Common myeloid progenitor, CD34-positive (primary cell): ENCODE results near the gene TEX2.

Experiments
- CTCF ChIA-PET: fragments of 350-600 bp; sonication (Branson Sonifier 250); formaldehyde crosslinking; loops from one replicate; lab custom pipeline; 2021; ENCODE audit warnings: antibody characterized with exemption; lab: Charles Lee
- POLR2A ChIA-PET: fragments of 350-600 bp; sonication (Branson Sonifier 250); formaldehyde crosslinking; loops from one replicate; lab custom pipeline; 2021; ENCODE audit warnings: antibody characterized with exemption; lab: Charles Lee
- DNase-seq, 3 donors: peaks; one replicate each; pipeline versions ENCODE4 v3.0.0 to v3.0.0-alpha.2; 2013
- H3K27ac ChIP-seq, 2 experiments: 1 replicate in 1 of 2; 2 replicates in 1 of 2; pipeline ENCODE4 v1.7.0; 2013; ENCODE audit warnings: inconsistent platforms in 2 of 2, low read length in 2 of 2, mild to moderate bottlenecking in 2 of 2, low read depth in 1 of 2, moderate library complexity in 1 of 2; ENCODE audit not compliant: severe bottlenecking in 2 of 2, insufficient read depth in 1 of 2, poor library complexity in 1 of 2
- H3K27me3 ChIP-seq, 5 experiments: replicated peaks in 2 of 5; 1 replicate in 3 of 5; 2 replicates in 2 of 5; pipeline versions ENCODE4 v1.6.1 to v1.7.0; 2013; ENCODE audit warnings: low read length in 4 of 5, mild to moderate bottlenecking in 2 of 5, moderate library complexity in 2 of 5, inconsistent platforms in 1 of 5; ENCODE audit not compliant: insufficient read depth in 5 of 5, control insufficient read depth in 4 of 5
- H3K36me3 ChIP-seq, 4 experiments: 1 replicate in 2 of 4; 2 replicates in 2 of 4; pipeline versions ENCODE4 v1.6.1 to v1.7.0; 2013; ENCODE audit warnings: low read length in 3 of 4, control low read depth in 1 of 4, mild to moderate bottlenecking in 1 of 4; ENCODE audit not compliant: control insufficient read depth in 4 of 4, insufficient read depth in 4 of 4
- H3K4me1 ChIP-seq, 4 experiments: 1 replicate in 3 of 4; 2 replicates in 1 of 4; pipeline versions ENCODE4 v1.6.1 to v1.7.1; 2013; ENCODE audit warnings: low read length in 3 of 4, mild to moderate bottlenecking in 3 of 4, control low read depth in 1 of 4, inconsistent platforms in 1 of 4, moderate library complexity in 1 of 4; ENCODE audit not compliant: control insufficient read depth in 4 of 4, insufficient read depth in 4 of 4; ENCODE audit errors: control extremely low read depth in 1 of 4
- H3K4me3 ChIP-seq, 7 experiments: 1 replicate in 4 of 7; 2 replicates in 3 of 7; pipeline versions ENCODE4 v1.5.1 to v1.7.0; 2013; ENCODE audit warnings: mild to moderate bottlenecking in 7 of 7, low read length in 6 of 7, moderate library complexity in 6 of 7, inconsistent platforms in 2 of 7, low read depth in 2 of 7, control low read depth in 1 of 7; ENCODE audit not compliant: insufficient read depth in 4 of 7, control insufficient read depth in 1 of 7; ENCODE audit errors: extremely low read depth in 1 of 7
- H3K9me3 ChIP-seq, 5 experiments: 1 replicate in 4 of 5; 2 replicates in 1 of 5; pipeline versions ENCODE4 v1.6.1 to v1.7.1; 2013; ENCODE audit warnings: low read length in 4 of 5, mild to moderate bottlenecking in 2 of 5, inconsistent platforms in 1 of 5, low read depth in 1 of 5, moderate library complexity in 1 of 5; ENCODE audit not compliant: control insufficient read depth in 4 of 5, insufficient read depth in 2 of 5; ENCODE audit errors: control extremely low read depth in 1 of 5
- WGBS: methylation state at CpG from one replicate; pipeline ENCODE4 v1.1.5; 2013; ENCODE audit not compliant: insufficient coverage; 5-methylcytosine and 5-hydroxymethylcytosine counted together

The TEX2 gene

GRCh38 chr17:64250233-64250835, 12.7 kb downstream of the TEX2 start:
- Histone ChIP-seq H3K27ac (no peak overlapping the region), H3K36me3 (peaks cover 0 to 4% (median 0%) of the 10 kb centered on the region in 4 experiments), H3K9me3 (no peaks in the 10 kb centered on the region), H3K4me3 (no peak overlapping the region), H3K4me1 (peaks cover 0 to 2% (median 0%) of the 10 kb centered on the region in 4 experiments), H3K27me3 (no peaks in the 10 kb centered on the region)
- no peak for DNase-seq
- ChIA-PET POLR2A (no interaction called here), CTCF (interaction anchor here (0.8 to 1.8 kb wide), 5 partner anchors 10 to 33 kb away, joined by 3 to 4 read pairs (median 3); no protein-coding TSS in a partner anchor)
- WGBS, result 79% methylated on average over 4 of the region's 4 CpGs

- Histone ChIP-seq H3K27ac (no peak overlapping the region), H3K4me3 (no peak overlapping the region), H3K9me3 (no peaks in the 10 kb centered on the region), H3K4me1 (peaks cover 0 to 2% (median 0%) of the 10 kb centered on the region in 4 experiments), H3K36me3 (peaks cover 0 to 4% (median 0%) of the 10 kb centered on the region in 4 experiments), H3K27me3 (no peaks in the 10 kb centered on the region)
- ChIA-PET POLR2A (no interaction called here), CTCF (no interaction called here)
- no CpG with 5 or more reads among the region's 1 CpG for WGBS
- DNase-seq, result no peak
These were observed 15.2 kb downstream of the TEX2 start for GRCh38 chr17:64247836-64248235.

GRCh38 chr17:64245218-64246145, 17.6 kb downstream of the TEX2 start:
- POLR2A ChIA-PET, result no interaction called here
- H3K4me3 ChIP-seq, result no peak overlapping the region
- no peaks in the 10 kb centered on the region for H3K36me3 ChIP-seq
- DNase-seq, result no peak
- peaks cover 0 to 14% (median 6%) of the 10 kb centered on the region in 4 experiments for H3K4me1 ChIP-seq
- H3K27ac ChIP-seq, result no peak overlapping the region
- no peaks in the 10 kb centered on the region for H3K27me3 ChIP-seq
- H3K9me3 ChIP-seq, result no peaks in the 10 kb centered on the region
- WGBS, result 100% methylated on average over 8 of the region's 11 CpGs
- CTCF ChIA-PET, result interaction anchor here (1.5 to 1.9 kb wide), 3 partner anchors 8 to 32 kb away, joined by 3 to 4 read pairs (median 4); no protein-coding TSS in a partner anchor

- Histone ChIP-seq H3K27ac (no peak overlapping the region), H3K36me3 (no peaks in the 10 kb centered on the region), H3K27me3 (no peaks in the 10 kb centered on the region), H3K4me3 (no peak overlapping the region), H3K9me3 (no peaks in the 10 kb centered on the region), H3K4me1 (peaks cover 0 to 15% (median 10%) of the 10 kb centered on the region in 4 experiments)
- ChIA-PET CTCF (no interaction called here), POLR2A (no interaction called here)
- DNase-seq, result no peak
- WGBS, result 98% methylated on average over 5 of the region's 5 CpGs
These were observed 18.9 kb downstream of the TEX2 start for GRCh38 chr17:64244165-64244564.

DNA sequence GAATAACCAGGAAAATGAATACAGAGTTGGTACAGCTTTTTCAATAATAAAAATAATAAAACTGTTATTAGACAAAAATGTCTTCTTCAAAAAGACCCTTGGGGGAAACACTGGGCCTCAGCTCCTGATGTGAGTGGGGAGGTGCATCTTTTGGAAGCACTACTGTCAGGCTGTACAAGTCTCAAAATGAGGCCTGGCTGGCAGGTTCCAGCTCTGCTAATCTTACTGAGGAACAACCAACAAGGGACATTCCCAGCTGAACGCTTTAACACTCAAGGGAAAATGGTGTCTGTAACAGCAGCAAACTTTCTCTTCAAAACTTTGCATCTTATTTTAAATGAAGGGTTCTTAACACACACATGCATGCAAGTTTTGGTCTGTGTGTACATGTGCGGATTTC, 19.7 kb downstream of the TEX2 start:
- Histone ChIP-seq H3K27me3 (no peaks in the 10 kb centered on the region), H3K9me3 (no peaks in the 10 kb centered on the region), H3K4me1 (peaks cover 0 to 15% (median 10%) of the 10 kb centered on the region in 4 experiments), H3K4me3 (no peak overlapping the region), H3K27ac (no peak overlapping the region), H3K36me3 (peaks cover 0 to 2% (median 0%) of the 10 kb centered on the region in 4 experiments)
- 100% methylated on average over 1 of the region's 2 CpGs for WGBS
- CTCF ChIA-PET, result no interaction called here
- POLR2A ChIA-PET, result interaction anchor here (0.6 kb wide), 2 partner anchors 75 to 538 kb away, joined by 5 to 6 read pairs; no protein-coding TSS in a partner anchor
- no peak for DNase-seq

GRCh38 chr17:64242633-64243032, 20.4 kb downstream of the TEX2 start:
- Histone ChIP-seq H3K4me3 (no peak overlapping the region), H3K36me3 (peaks cover 0 to 4% (median 0%) of the 10 kb centered on the region in 4 experiments), H3K4me1 (peaks cover 0 to 15% (median 10%) of the 10 kb centered on the region in 4 experiments), H3K9me3 (no peaks in the 10 kb centered on the region), H3K27me3 (no peaks in the 10 kb centered on the region), H3K27ac (no peak overlapping the region)
- WGBS, result 100% methylated on average over 4 of the region's 7 CpGs
- CTCF ChIA-PET, result interaction anchor here (1.5 kb wide), 1 partner anchor 70 kb away, joined by 3 read pairs; no protein-coding TSS in a partner anchor
- POLR2A ChIA-PET, result interaction anchor here (0.6 kb wide), 1 partner anchor 75 kb away, joined by 5 read pairs; no protein-coding TSS in a partner anchor
- DNase-seq, result no peak
